A549 (cell line): Measurements from ENCODE around the gene AHCY. TPM values are rescaled to one million over a fixed set of nuclear protein-coding genes. Genes with fewer than 3 reads are reported as not detected.

ENCODE experiments used
- ATAC-seq, 2 experiments: fragments of 200-7000 bp in 1 of 2; fragments of >200 bp in 1 of 2; cut with Nextera tagmentation in 1 of 2; cut with Tn5 transposase in 1 of 2; 3 replicates each; pipeline versions ENCODE4 v1.8.0 to v1.9.1; 2018 to 2020; ENCODE audit warnings: mild to moderate bottlenecking in 1 of 2, moderate library complexity in 1 of 2
- CTCF ChIA-PET: fragments of 300-600 bp; sonication (Branson Sonifier 250); formaldehyde crosslinking; extraction: SDS; loops from one replicate; lab custom pipeline; 2021; ENCODE audit warnings: antibody characterized with exemption, inconsistent platforms; lab: Yijun Ruan, JAX
- POLR2A ChIA-PET: fragments of 350-600 bp; formaldehyde crosslinking; extraction: SDS; loops from one replicate; lab custom pipeline; 2021; ENCODE audit warnings: antibody characterized with exemption, inconsistent platforms; lab: Yijun Ruan, JAX
- DNase-seq, 2 experiments: peaks; one replicate each; pipeline versions ENCODE4 v3.0.0 to v3.0.0-alpha.2; 2011 to 2016; ENCODE audit warnings: low read depth in 1 of 2, low spot score in 1 of 2
- FAIRE-seq: peaks from 2 replicates; lab custom pipeline; 2011; peaks lifted over from hg19 to GRCh38; lab: Jason Lieb, UNC
- H3K27ac ChIP-seq, 2 experiments: fragments of >200 bp; sonication (Bioruptor Twin); formaldehyde crosslinking; 3 replicates each; pipeline ENCODE4 v1.5.1; 2016 to 2017
- H3K4me1 ChIP-seq: fragments of >200 bp; sonication (Bioruptor Twin); formaldehyde crosslinking; 3 replicates; pipeline ENCODE4 v1.6.1; 2016
- H3K4me2 ChIP-seq: fragments of >200 bp; sonication (Bioruptor Twin); formaldehyde crosslinking; 3 replicates; pipeline ENCODE4 v1.6.1; 2016
- H3K4me3 ChIP-seq: fragments of >200 bp; sonication (Bioruptor Twin); formaldehyde crosslinking; 3 replicates; pipeline ENCODE4 v1.5.1; 2016
- H3K9me3 ChIP-seq: fragments of >200 bp; sonication (Bioruptor Twin); formaldehyde crosslinking; 3 replicates; pipeline ENCODE4 v1.6.1; 2016
- CBX2 ChIP-seq: fragments of 200-600 bp; sonication (generic); IDR thresholded peaks from 2 replicates; pipeline ENCODE4 v1.6.1; 2016; ENCODE audit warnings: low read depth, mild to moderate bottlenecking, borderline replicate concordance
- CBX8 ChIP-seq: fragments of 200-600 bp; sonication (generic); IDR thresholded peaks from 2 replicates; pipeline ENCODE4 v1.6.1; 2016
- CHD4 ChIP-seq: fragments of 200-600 bp; sonication (generic); IDR thresholded peaks from 2 replicates; pipeline ENCODE4 v1.6.1; 2016; ENCODE audit warnings: antibody characterized with exemption, mild to moderate bottlenecking, borderline replicate concordance
- EHF ChIP-seq: fragments of 250-450 bp; sonication (Bioruptor Pico); IDR thresholded peaks from 2 replicates; pipeline ENCODE4 v1.5.0; 2020; ENCODE audit warnings: mild to moderate bottlenecking
- EP300 ChIP-seq, 2 experiments: fragments of >200 bp; sonication (Bioruptor Twin); formaldehyde crosslinking; IDR thresholded peaks; 2 replicates in 1 of 2; 3 replicates in 1 of 2; pipeline ENCODE4 v1.6.1; 2016 to 2017
- FOSL2 ChIP-seq, 2 experiments: fragments of 450-650 bp in 1 of 2; fragments of >200 bp in 1 of 2; sonication (Bioruptor Twin) in 1 of 2; formaldehyde crosslinking; IDR thresholded peaks; 2 replicates each; pipeline versions ENCODE4 v1.5.0 to v1.6.1; 2016 to 2020; ENCODE audit warnings: mild to moderate bottlenecking in 1 of 2, moderate library complexity in 1 of 2
- FOXS1 ChIP-seq: fragments of 250-450 bp; sonication (Bioruptor Pico); IDR thresholded peaks from 2 replicates; pipeline ENCODE4 v1.5.0; 2020; ENCODE audit warnings: mild to moderate bottlenecking, moderate library complexity
- HOXA7 ChIP-seq: fragments of 250-450 bp; sonication (Bioruptor Pico); IDR thresholded peaks from 2 replicates; pipeline ENCODE4 v1.5.0; 2020; ENCODE audit warnings: mild to moderate bottlenecking, moderate library complexity
- HOXB5 ChIP-seq: fragments of 250-450 bp; sonication (Bioruptor Pico); IDR thresholded peaks from 2 replicates; pipeline ENCODE4 v1.5.0; 2020; ENCODE audit warnings: mild to moderate bottlenecking, moderate library complexity
- KDM1A ChIP-seq: fragments of 200-600 bp; sonication (generic); IDR thresholded peaks from 2 replicates; pipeline ENCODE4 v1.6.1; 2016; ENCODE audit warnings: low read depth, mild to moderate bottlenecking
- KDM5A ChIP-seq: fragments of 200-600 bp; sonication (generic); IDR thresholded peaks from 2 replicates; pipeline ENCODE4 v1.6.1; 2016; ENCODE audit warnings: antibody characterized with exemption, mild to moderate bottlenecking
- NFE2L2 ChIP-seq: fragments of 150-350 bp; conservative IDR thresholded peaks from 2 replicates; pipeline ENCODE4 v1.6.1; 2014; ENCODE audit warnings: low read length
- POLR2A ChIP-seq: IDR thresholded peaks from 2 replicates; pipeline ENCODE4 v1.6.1; 2012; ENCODE audit warnings: mild to moderate bottlenecking, low read length
- POLR2AphosphoS2 ChIP-seq: conservative IDR thresholded peaks from 2 replicates; pipeline ENCODE4 v1.6.1; 2012; ENCODE audit warnings: low read length, improper control_type of control experiment, inconsistent platforms
- RARB ChIP-seq: fragments of 250-450 bp; sonication (Bioruptor Pico); IDR thresholded peaks from 2 replicates; pipeline ENCODE4 v1.8.0; 2021; ENCODE audit warnings: mild to moderate bottlenecking, moderate library complexity
- REST ChIP-seq: fragments of 200-600 bp; sonication (generic); IDR thresholded peaks from 2 replicates; pipeline ENCODE4 v1.6.1; 2016; ENCODE audit warnings: antibody characterized with exemption, mild to moderate bottlenecking, moderate library complexity
- ZC3H11A ChIP-seq: fragments of 450-650 bp; IDR thresholded peaks from 2 replicates; pipeline ENCODE4 v1.6.1; 2014; ENCODE audit warnings: antibody characterized with exemption, mild to moderate bottlenecking
- ZSCAN20 ChIP-seq: fragments of 250-450 bp; sonication (Bioruptor Pico); IDR thresholded peaks from 2 replicates; pipeline ENCODE4 v1.8.0; 2022; ENCODE audit warnings: mild to moderate bottlenecking, moderate library complexity
- WGBS: methylation state at CpG from one replicate; pipeline ENCODE4 v1.1.6; 2017; ENCODE audit errors: missing lambda C conversion rate; 5-methylcytosine and 5-hydroxymethylcytosine counted together
- polyA plus RNA-seq, 4 experiments: library from polyadenylated mRNA; depleted of rRNA in 3 of 4; stranded (reverse); fragments of >200 nt; fragmentation: RNase III in 1 of 4; extraction: RNeasy Plus Mini Kit Qiagen cat#74134 plus additional on column Dnase treatment in 1 of 4; gene quantifications; 2 replicates in 3 of 4; 3 replicates in 1 of 4; pipeline ENCODE4 v1.2.3, GENCODE V29; 2011 to 2017
- TF ChIP-seq, protein P1 (sequence below): IDR thresholded peaks from 2 replicates; pipeline ENCODE4 v1.6.1; 2012; ENCODE audit warnings: low read depth, borderline replicate concordance
- TF ChIP-seq, protein P2 (sequence below): fragments of 450-650 bp; IDR thresholded peaks from 2 replicates; pipeline ENCODE4 v1.6.1; 2014; ENCODE audit warnings: antibody characterized with exemption
- TF ChIP-seq, protein P3 (sequence below): fragments of >200 bp; sonication (Bioruptor Twin); formaldehyde crosslinking; IDR thresholded peaks from 3 replicates; pipeline ENCODE4 v1.5.1; 2016
- TF ChIP-seq, protein P4 (sequence below): fragments of 250-450 bp; sonication (Bioruptor Pico); IDR thresholded peaks from 2 replicates; pipeline ENCODE4 v1.5.0; 2021; ENCODE audit warnings: mild to moderate bottlenecking, moderate library complexity, borderline replicate concordance
- TF ChIP-seq, protein P5 (sequence below): IDR thresholded peaks from 2 replicates; pipeline ENCODE4 v1.6.1; 2012

AHCY gene
- polyA plus RNA-seq, 2 of the 4 experiments (the other 2 are of a cell fraction), result 274 to 290 TPM

DNA sequence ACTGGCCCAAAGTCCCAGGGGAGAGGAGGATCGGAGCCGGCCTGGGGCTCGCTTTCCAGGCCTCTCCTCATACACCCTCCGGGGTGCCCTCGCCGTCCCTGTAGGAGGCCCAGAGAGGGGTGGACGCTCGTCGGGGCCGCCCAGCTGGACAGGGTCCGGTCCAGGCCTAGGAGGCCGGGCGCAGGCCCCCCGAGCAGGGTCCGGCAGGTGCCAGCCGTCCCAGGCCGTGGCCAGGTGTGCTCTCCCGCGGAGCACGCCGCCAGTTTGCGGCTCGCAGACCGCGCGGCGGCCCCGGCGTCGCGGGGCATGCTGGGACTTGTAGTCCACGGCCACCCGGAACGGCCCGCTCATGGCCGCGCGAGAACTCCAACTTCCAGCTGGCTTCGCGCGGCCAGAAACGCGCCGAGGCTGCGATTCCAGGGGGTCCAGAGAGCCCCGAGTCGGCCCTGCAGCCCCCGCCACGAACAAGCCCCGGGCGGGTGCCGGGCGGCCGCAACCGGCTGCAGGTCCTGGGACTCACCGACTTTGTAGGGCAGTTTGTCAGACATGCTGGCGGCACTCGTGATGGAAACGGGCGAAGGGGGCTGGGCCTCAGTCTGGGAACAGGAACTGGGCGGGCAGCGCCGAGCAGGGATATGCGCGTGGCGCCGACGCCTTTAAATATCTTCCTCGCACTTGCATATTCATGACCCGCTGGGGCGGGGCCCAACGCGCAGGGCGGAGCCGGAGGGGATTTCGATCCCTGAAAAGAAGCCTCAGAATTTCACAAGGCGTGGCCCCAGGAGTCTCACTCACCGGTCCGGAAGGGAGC, at the start of gene AHCY (continued):
- TF ChIP-seq REST (peak; percentile 50), CHD4 (no peak), ZC3H11A (no peak), EP300 (IDR thresholded peaks at IDR 0.05) (no peak), HOXA7 (CRISPR knock-in tag) (no peak), NFE2L2 (no peak), KDM1A (no peak), FOXS1 (CRISPR knock-in tag) (no peak), ZSCAN20 (CRISPR knock-in tag) (no peak), EHF (CRISPR knock-in tag) (no peak), FOSL2 (IDR thresholded peaks at IDR 0.05) (no peak), FOSL2 (CRISPR knock-in tag; IDR thresholded peaks at IDR 0.05) (no peak)
- TF ChIP-seq, protein P1, sequence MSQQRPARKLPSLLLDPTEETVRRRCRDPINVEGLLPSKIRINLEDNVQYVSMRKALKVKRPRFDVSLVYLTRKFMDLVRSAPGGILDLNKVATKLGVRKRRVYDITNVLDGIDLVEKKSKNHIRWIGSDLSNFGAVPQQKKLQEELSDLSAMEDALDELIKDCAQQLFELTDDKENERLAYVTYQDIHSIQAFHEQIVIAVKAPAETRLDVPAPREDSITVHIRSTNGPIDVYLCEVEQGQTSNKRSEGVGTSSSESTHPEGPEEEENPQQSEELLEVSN, result peak; percentile 71; the same call in 1 of the 2 replicates
- TF ChIP-seq, protein P2, sequence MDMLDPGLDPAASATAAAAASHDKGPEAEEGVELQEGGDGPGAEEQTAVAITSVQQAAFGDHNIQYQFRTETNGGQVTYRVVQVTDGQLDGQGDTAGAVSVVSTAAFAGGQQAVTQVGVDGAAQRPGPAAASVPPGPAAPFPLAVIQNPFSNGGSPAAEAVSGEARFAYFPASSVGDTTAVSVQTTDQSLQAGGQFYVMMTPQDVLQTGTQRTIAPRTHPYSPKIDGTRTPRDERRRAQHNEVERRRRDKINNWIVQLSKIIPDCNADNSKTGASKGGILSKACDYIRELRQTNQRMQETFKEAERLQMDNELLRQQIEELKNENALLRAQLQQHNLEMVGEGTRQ, result no peak; the same call in 1 of the 2 replicates
- TF ChIP-seq, protein P3, sequence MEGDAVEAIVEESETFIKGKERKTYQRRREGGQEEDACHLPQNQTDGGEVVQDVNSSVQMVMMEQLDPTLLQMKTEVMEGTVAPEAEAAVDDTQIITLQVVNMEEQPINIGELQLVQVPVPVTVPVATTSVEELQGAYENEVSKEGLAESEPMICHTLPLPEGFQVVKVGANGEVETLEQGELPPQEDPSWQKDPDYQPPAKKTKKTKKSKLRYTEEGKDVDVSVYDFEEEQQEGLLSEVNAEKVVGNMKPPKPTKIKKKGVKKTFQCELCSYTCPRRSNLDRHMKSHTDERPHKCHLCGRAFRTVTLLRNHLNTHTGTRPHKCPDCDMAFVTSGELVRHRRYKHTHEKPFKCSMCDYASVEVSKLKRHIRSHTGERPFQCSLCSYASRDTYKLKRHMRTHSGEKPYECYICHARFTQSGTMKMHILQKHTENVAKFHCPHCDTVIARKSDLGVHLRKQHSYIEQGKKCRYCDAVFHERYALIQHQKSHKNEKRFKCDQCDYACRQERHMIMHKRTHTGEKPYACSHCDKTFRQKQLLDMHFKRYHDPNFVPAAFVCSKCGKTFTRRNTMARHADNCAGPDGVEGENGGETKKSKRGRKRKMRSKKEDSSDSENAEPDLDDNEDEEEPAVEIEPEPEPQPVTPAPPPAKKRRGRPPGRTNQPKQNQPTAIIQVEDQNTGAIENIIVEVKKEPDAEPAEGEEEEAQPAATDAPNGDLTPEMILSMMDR, result no peak
- TF ChIP-seq, protein P4, sequence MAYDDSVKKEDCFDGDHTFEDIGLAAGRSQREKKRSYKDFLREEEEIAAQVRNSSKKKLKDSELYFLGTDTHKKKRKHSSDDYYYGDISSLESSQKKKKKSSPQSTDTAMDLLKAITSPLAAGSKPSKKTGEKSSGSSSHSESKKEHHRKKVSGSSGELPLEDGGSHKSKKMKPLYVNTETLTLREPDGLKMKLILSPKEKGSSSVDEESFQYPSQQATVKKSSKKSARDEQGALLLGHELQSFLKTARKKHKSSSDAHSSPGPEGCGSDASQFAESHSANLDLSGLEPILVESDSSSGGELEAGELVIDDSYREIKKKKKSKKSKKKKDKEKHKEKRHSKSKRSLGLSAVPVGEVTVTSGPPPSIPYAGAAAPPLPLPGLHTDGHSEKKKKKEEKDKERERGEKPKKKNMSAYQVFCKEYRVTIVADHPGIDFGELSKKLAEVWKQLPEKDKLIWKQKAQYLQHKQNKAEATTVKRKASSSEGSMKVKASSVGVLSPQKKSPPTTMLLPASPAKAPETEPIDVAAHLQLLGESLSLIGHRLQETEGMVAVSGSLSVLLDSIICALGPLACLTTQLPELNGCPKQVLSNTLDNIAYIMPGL, result peak; percentile 52; the same call in 1 of the 2 replicates
- TF ChIP-seq, protein P5, sequence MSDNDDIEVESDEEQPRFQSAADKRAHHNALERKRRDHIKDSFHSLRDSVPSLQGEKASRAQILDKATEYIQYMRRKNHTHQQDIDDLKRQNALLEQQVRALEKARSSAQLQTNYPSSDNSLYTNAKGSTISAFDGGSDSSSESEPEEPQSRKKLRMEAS, result peak; percentile 89

- 68% methylated on average over 3 of the region's 3 CpGs for WGBS
- no peak overlapping the region for H3K4me3 ChIP-seq
- FAIRE-seq, result no peak
These were observed 46.9 kb upstream of the AHCY start for GRCh38 chr20:34350095-34350494.

More at GRCh38 chr20:34350095-34350494, 46.9 kb upstream of the AHCY start:
- Histone ChIP-seq H3K4me1 (peaks cover 14% of the 10 kb centered on the region), H3K4me2 (no peak overlapping the region; the same call in 2 of the 3 replicates), H3K27ac (peak overlapping the region in 1 of 2 experiments; percentile 36; a peak in 3 of 6 replicates), H3K9me3 (no peaks in the 10 kb centered on the region)
- TF ChIP-seq CBX2, result no peak
- TF ChIP-seq POLR2A, result no peak
- no peak for TF ChIP-seq HOXA7 (CRISPR knock-in tag)
- no peak for TF ChIP-seq POLR2AphosphoS2
- TF ChIP-seq RARB (CRISPR knock-in tag), result no peak
- TF ChIP-seq EP300 (IDR thresholded peaks at IDR 0.05), result no peak
- no peak for TF ChIP-seq EHF (CRISPR knock-in tag)
- no peak for TF ChIP-seq KDM5A
- TF ChIP-seq KDM1A, result no peak
- TF ChIP-seq CBX8, result no peak
- no peak for TF ChIP-seq FOSL2 (IDR thresholded peaks at IDR 0.05)
- TF ChIP-seq FOSL2 (CRISPR knock-in tag; IDR thresholded peaks at IDR 0.05), result no peak
- TF ChIP-seq, protein P4, result no peak
- TF ChIP-seq HOXB5, result no peak
- ChIA-PET POLR2A (interaction anchor here (1.6 kb wide), 1 partner anchor 13 kb away, joined by 5 read pairs; the partner anchor contains the start of gene ITCH), CTCF (interaction anchor here (1.0 to 1.5 kb wide), 2 partner anchors 38 to 173 kb away, joined by 3 to 9 read pairs; no protein-coding TSS in a partner anchor)
- DNase-seq (no peak), ATAC-seq (peak in 1 of 2 experiments; percentile 23; a peak in 1 of 6 replicates)
